ENCODE data around the gene PGPEP1. TPM values are rescaled to one million over a fixed set of nuclear protein-coding genes. Genes with fewer than 3 reads are reported as not detected.

Gene PGPEP1
- polyA plus RNA-seq, 1 of the 3 experiments (the other 2 are of a cell fraction): 13.8 TPM

DNA sequence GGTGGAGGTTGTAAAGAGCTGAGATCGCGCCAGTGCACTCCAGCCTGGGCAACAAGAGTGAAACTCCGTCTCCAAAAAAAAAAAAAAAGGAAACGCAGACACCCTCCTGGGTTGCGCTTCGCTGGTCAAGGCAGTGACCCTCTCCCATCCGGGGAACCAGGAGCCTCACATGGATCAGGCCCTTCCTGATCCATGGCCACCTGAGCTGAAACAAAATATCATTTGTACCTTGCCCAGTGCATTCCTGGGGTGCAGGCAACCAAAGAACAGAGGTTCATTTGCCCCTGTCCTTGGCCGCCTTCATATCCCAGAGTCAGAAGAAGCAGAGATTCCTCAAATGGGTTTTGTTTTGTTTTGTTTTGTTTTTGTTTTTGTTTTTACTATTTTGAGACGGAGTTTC lies 9.5 kb upstream of the PGPEP1 start:
- peaks cover 4% of the 10 kb centered on the region for H3F3A ChIP-seq (replicated peaks; ENCODE audit: insufficient read depth)
- no peak overlapping the region for H3K9ac ChIP-seq
- no peaks in the 10 kb centered on the region for H3K36me3 ChIP-seq (replicated peaks in 1 of 2; ENCODE audit: control insufficient read depth in 1 of 2, insufficient read depth in 2 of 2, low read length in 1 of 2)
- no peaks in the 10 kb centered on the region for H3K9me2 ChIP-seq
- no peak for TF ChIP-seq TEAD4 (IDR thresholded peaks at IDR 0.05; ENCODE audit: borderline replicate concordance, insufficient read depth)
- TF ChIP-seq, protein P1, sequence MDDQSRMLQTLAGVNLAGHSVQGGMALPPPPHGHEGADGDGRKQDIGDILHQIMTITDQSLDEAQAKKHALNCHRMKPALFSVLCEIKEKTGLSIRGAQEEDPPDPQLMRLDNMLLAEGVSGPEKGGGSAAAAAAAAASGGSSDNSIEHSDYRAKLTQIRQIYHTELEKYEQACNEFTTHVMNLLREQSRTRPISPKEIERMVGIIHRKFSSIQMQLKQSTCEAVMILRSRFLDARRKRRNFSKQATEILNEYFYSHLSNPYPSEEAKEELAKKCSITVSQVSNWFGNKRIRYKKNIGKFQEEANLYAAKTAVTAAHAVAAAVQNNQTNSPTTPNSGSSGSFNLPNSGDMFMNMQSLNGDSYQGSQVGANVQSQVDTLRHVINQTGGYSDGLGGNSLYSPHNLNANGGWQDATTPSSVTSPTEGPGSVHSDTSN (IDR thresholded peaks at IDR 0.05): no peak
- no peak for TF ChIP-seq RCOR1 (IDR thresholded peaks at IDR 0.05; ENCODE audit: low read length)
- no peak for TF ChIP-seq FOXJ3 (CRISPR knock-in tag; IDR thresholded peaks at IDR 0.05)
- ChIA-PET CTCF (interaction anchor here (1.7 to 7.7 kb wide), 5 partner anchors 54 to 129 kb away, joined by 8 to 216 read pairs (median 13); partner anchors contain the start of genes IQCN and JUND), POLR2A (interaction anchor here (1.0 kb wide), 1 partner anchor 69 kb away, joined by 3 read pairs; no protein-coding TSS in a partner anchor)
- no peak overlapping the region for H3K27ac ChIP-seq (ENCODE audit: low read depth in 2 of 2, low read length in 1 of 2)
- no peaks in the 10 kb centered on the region for H3K27me3 ChIP-seq (ENCODE audit: insufficient read depth)
- H4K20me1 ChIP-seq (ENCODE audit: insufficient read depth): no peaks in the 10 kb centered on the region
- DNase-seq: no peak
- H3K4me3 ChIP-seq (ENCODE audit: low read depth in 2 of 2, low read length in 1 of 2): no peak overlapping the region
- no peak overlapping the region for H2AFZ ChIP-seq (ENCODE audit: low read depth)
- WGBS (ENCODE audit: low lambda C conversion rate): 78% methylated on average over 9 of the region's 9 CpGs
- H3K4me1 ChIP-seq (ENCODE audit: control insufficient read depth in 1 of 2, insufficient read depth in 2 of 2, low read depth in 1 of 2, low read length in 1 of 2): peaks cover 5 to 6% of the 10 kb centered on the region in 2 experiments; a peak in 2 of 4 replicates
- no peaks in the 10 kb centered on the region for H3K79me2 ChIP-seq (ENCODE audit: insufficient read depth)
- H3K4me2 ChIP-seq: no peak overlapping the region
- no peaks in the 10 kb centered on the region for H3K9me3 ChIP-seq

DNA sequence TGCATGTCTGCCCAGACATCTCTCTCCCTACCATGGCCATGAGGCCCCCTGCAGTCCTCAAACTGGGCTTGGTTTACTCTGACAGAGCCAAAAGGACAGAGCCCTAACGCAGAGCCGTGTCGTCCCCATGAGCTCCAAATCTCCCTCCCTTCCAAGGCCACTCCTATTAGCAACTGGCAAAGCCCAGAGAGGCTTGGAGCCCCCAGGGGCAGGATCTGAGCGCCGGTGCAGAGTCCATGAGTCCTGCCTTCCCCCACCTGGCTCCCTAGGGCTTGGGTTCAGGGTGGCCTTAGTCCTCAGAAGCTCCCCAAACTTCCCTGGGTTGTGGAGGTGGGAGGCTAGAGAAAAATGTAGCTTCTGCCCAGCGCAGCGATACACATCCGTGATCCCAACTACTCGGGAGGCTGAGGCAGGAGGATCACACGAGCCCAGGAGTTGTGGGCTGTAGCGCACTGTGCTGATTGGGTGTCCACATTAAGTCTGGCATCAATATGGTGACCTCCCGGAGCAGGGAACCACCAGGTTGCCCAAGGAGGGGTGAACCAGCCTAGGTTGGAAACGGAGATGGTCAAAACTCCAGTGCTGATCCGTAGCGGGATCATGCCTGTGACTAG lies 7.4 kb upstream of the PGPEP1 start:
- no peak overlapping the region for H3K4me2 ChIP-seq
- CTCF ChIA-PET: interaction anchor here (0.9 to 4.7 kb wide), 5 partner anchors 54 to 220 kb away, joined by 3 to 22 read pairs (median 4); no protein-coding TSS in a partner anchor
- no peaks in the 10 kb centered on the region for H4K20me1 ChIP-seq (ENCODE audit: insufficient read depth)
- H3K27me3 ChIP-seq (ENCODE audit: insufficient read depth): no peaks in the 10 kb centered on the region
- H3K27ac ChIP-seq (ENCODE audit: low read depth in 2 of 2, low read length in 1 of 2): no peak overlapping the region
- no peaks in the 10 kb centered on the region for H3K9me3 ChIP-seq
- no peaks in the 10 kb centered on the region for H3K9me2 ChIP-seq
- H3K4me3 ChIP-seq (ENCODE audit: low read depth in 2 of 2, low read length in 1 of 2): no peak overlapping the region
- POLR2A ChIA-PET: interaction anchor here (1.4 kb wide), 2 partner anchors 52 to 53 kb away, joined by 4 to 5 read pairs; partner anchors contain the start of gene JUND
- H2AFZ ChIP-seq (ENCODE audit: low read depth): no peak overlapping the region
- TF ChIP-seq FOSL2 (IDR thresholded peaks at IDR 0.05; ENCODE audit: borderline replicate concordance, low read depth): no peak
- TF ChIP-seq TCF12 (IDR thresholded peaks at IDR 0.05): no peak
- no peak for DNase-seq
- H3K36me3 ChIP-seq (replicated peaks in 1 of 2; ENCODE audit: control insufficient read depth in 1 of 2, insufficient read depth in 2 of 2, low read length in 1 of 2): no peaks in the 10 kb centered on the region
- 88% methylated on average over 13 of the region's 15 CpGs for WGBS (ENCODE audit: low lambda C conversion rate)
- peaks cover 5 to 6% of the 10 kb centered on the region in 2 experiments; a peak in 2 of 4 replicates for H3K4me1 ChIP-seq (ENCODE audit: control insufficient read depth in 1 of 2, insufficient read depth in 2 of 2, low read depth in 1 of 2, low read length in 1 of 2)
- H3K9ac ChIP-seq: no peak overlapping the region
- H3F3A ChIP-seq (replicated peaks; ENCODE audit: insufficient read depth): peaks cover 4% of the 10 kb centered on the region
- no peaks in the 10 kb centered on the region for H3K79me2 ChIP-seq (ENCODE audit: insufficient read depth)

DNA sequence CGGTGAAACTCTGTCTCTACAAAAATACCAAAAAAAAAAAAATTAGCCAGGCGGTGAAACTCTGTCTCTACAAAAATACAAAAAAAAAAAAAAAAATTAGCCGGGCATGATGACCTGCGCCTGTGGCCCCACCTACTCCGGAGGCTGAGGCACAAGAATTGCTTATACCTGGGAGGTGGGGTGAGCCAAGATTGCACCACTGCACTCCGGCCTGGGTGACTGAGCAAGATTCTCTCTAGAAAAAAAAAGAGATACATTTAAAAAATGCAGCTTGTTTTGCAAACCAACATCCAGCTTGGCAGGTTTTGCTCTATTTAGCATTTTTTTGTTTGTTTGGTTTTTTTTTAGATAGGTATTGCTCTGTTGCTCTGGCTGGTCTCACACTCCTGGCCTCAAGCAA lies 6.7 kb upstream of the PGPEP1 start:
- Histone ChIP-seq H3K27ac (ENCODE audit: low read depth in 2 of 2, low read length in 1 of 2) (no peak overlapping the region), H2AFZ (ENCODE audit: low read depth) (no peak overlapping the region), H3K36me3 (replicated peaks in 1 of 2; ENCODE audit: control insufficient read depth in 1 of 2, insufficient read depth in 2 of 2, low read length in 1 of 2) (no peaks in the 10 kb centered on the region), H3K4me1 (ENCODE audit: control insufficient read depth in 1 of 2, insufficient read depth in 2 of 2, low read depth in 1 of 2, low read length in 1 of 2) (peaks cover 5 to 6% of the 10 kb centered on the region in 2 experiments; a peak in 2 of 4 replicates), H3K9ac (no peak overlapping the region), H3K9me3 (no peaks in the 10 kb centered on the region), H3K4me2 (no peak overlapping the region), H4K20me1 (ENCODE audit: insufficient read depth) (no peaks in the 10 kb centered on the region), H3K9me2 (no peaks in the 10 kb centered on the region), H3K4me3 (ENCODE audit: low read depth in 2 of 2, low read length in 1 of 2) (no peak overlapping the region), H3K27me3 (ENCODE audit: insufficient read depth) (no peaks in the 10 kb centered on the region), H3K79me2 (ENCODE audit: insufficient read depth) (no peaks in the 10 kb centered on the region), H3F3A (replicated peaks; ENCODE audit: insufficient read depth) (peaks cover 4% of the 10 kb centered on the region)
- 91% methylated on average over 6 of the region's 6 CpGs for WGBS (ENCODE audit: low lambda C conversion rate)
- DNase-seq: no peak
- POLR2A ChIA-PET: interaction anchor here (0.9 kb wide), 1 partner anchor 11 kb away, joined by 3 read pairs; the partner anchor contains the start of gene LSM4
- CTCF ChIA-PET: interaction anchor here (0.7 to 1.9 kb wide), 4 partner anchors 8 to 82 kb away, joined by 3 to 16 read pairs (median 4); no protein-coding TSS in a partner anchor
- TF ChIP-seq RFX5 (IDR thresholded peaks at IDR 0.05; ENCODE audit: low read length): no peak

Measured in SK-N-SH (cell line).